ENCODE measurements around the gene TUBB4A. TPM values are rescaled to one million over a fixed set of nuclear protein-coding genes. Genes with fewer than 3 reads are reported as not detected.

Gene TUBB4A
- total and polyA plus RNA-seq, 9 of the 15 experiments (the other 6 are each of a cell fraction or from before 2014, with no cell fraction given): 0.14 to 7.0 (median 0.75) TPM

DNA sequence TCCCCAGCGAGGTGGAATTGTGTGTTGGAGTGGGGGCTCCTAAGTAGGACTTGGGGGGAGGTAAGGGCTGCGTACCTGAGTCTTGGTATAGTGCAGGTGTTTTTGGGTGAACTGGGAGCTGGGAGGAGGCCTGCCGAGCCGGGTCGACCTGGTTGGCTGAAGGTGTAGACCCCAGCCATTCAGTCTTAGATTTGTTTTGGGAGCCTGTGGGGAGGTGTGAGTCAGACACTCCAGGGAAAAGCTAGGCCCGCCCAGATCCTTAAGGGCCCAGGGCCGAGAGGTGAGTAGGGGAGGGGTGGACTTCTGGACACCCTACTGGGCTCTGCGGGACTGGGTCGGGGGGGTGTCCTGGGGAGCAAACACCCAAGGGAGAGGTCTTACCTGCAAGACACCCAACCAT is 37.1 kb downstream of the TUBB4A start (continued):
- TF ChIP-seq, protein P1, sequence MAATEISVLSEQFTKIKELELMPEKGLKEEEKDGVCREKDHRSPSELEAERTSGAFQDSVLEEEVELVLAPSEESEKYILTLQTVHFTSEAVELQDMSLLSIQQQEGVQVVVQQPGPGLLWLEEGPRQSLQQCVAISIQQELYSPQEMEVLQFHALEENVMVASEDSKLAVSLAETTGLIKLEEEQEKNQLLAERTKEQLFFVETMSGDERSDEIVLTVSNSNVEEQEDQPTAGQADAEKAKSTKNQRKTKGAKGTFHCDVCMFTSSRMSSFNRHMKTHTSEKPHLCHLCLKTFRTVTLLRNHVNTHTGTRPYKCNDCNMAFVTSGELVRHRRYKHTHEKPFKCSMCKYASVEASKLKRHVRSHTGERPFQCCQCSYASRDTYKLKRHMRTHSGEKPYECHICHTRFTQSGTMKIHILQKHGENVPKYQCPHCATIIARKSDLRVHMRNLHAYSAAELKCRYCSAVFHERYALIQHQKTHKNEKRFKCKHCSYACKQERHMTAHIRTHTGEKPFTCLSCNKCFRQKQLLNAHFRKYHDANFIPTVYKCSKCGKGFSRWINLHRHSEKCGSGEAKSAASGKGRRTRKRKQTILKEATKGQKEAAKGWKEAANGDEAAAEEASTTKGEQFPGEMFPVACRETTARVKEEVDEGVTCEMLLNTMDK (IDR thresholded peaks at IDR 0.05; ENCODE audit: borderline replicate concordance, insufficient read depth, low read depth, low read length, poor library complexity, severe bottlenecking): no peak
- TF ChIP-seq TBP (optimal IDR thresholded peaks at IDR 0.05; ENCODE audit: low read depth, low read length) (no peak), ZNF146 (CRISPR knock-in tag; IDR thresholded peaks at IDR 0.05; ENCODE audit: unreplicated experiment) (no peak), FOS (IDR thresholded peaks at IDR 0.05; ENCODE audit: extremely low read depth, insufficient read length) (no peak), CREM (IDR thresholded peaks at IDR 0.05; ENCODE audit: low read depth) (no peak)

DNA sequence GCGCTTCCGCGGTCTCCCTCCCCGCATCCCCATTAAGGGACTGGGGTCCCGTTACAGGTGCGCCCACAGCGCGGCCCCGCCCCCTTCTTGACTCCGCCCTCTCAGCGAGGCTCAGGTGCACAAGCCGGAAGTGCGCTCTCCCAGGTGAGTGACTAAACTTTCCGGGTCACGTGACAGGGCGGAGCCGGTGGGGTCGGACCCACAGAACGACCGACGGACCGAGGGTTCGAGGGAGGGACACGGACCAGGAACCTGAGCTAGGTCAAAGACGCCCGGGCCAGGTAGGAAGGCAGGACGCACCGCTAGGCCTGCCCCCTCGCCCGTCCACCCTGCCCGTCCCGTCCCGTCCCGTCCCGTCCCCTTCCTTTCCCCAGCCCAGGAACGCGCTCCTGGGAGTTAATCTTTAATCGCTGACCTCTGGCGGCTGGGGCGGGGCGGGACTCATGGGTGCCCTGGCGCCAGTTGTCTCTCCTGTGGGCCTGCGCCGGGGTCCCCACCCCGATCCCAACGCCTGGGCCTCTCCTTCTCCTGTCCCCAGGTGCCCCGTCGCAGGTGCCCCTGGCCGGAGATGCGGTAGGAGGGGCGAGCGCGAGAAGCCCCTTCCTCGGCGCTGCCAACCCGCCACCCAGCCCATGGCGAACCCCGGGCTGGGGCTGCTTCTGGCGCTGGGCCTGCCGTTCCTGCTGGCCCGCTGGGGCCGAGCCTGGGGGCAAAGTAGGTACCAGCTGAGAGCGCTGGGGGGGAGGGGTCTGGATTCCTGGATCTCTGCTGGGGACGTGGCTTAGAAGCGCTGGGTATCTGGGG is 37.8 kb downstream of the TUBB4A start, which contains the start of gene CRB3:
CRB3 (plus strand) TSS at position 202 of the 804 bp plus-strand sequence; CDS start at position 633, 431 bp downstream.
- no peak within 1 kb of the TSS for H2AFZ ChIP-seq (ENCODE audit: low read depth, low read length)
- 28% methylated on average over 29 of the region's 65 CpGs for WGBS (ENCODE audit: insufficient coverage, low coverage, missing lambda C conversion rate)
- H3K79me2 ChIP-seq (ENCODE audit: control insufficient read depth, insufficient read depth, low read length): 0 out of 3 replicates have a peak, but pooled peaks cover 3% of the 10 kb centered on the region
- FAIRE-seq: no peak
- no peak within 1 kb of the TSS for H3K27ac ChIP-seq (ENCODE audit: extremely low read depth, low read depth, low read length)
- peak within 1 kb of the TSS in 1 of 2 experiments; percentile 53; a peak in 2 of 4 replicates for H3K9ac ChIP-seq (ENCODE audit: insufficient read depth in 1 of 2, low read depth in 2 of 2, low read length in 2 of 2)
- H3K4me3 ChIP-seq: no peak within 1 kb of the TSS
- no peak for DNase-seq (ENCODE audit: extremely low read depth in 1 of 4, low spot score in 3 of 4)
- POLR2A ChIA-PET: no interaction called here
- no peaks in the 10 kb centered on the region for H4K20me1 ChIP-seq (replicated peaks; ENCODE audit: control insufficient read depth, insufficient read depth, low read length)
- no peaks in the 10 kb centered on the region for H3K9me3 ChIP-seq (replicated peaks; ENCODE audit: control insufficient read depth, insufficient read depth, low read depth, low read length)
- intact Hi-C loops (cut with micrococcal nuclease): no loop called here
- no peaks in the 10 kb centered on the region for H3K9me1 ChIP-seq (ENCODE audit: control insufficient read depth, insufficient read depth, low read length)
- no peak for ATAC-seq
- CTCF ChIA-PET (ENCODE audit: low intra/inter-chr PET ratio): no interaction called here
- H3K4me2 ChIP-seq (ENCODE audit: insufficient read depth, low read length): no peak within 1 kb of the TSS
- BruUV-seq (replicated peaks): no TSS peak
- in situ Hi-C loops (cut with MboI): no loop called here
- H3K4me1 ChIP-seq (replicated peaks in 1 of 2; ENCODE audit: control insufficient read depth in 2 of 2, insufficient read depth in 2 of 2, low read length in 2 of 2): peaks cover 3 to 38% of the 10 kb centered on the region in 2 experiments; a peak in 3 of 5 replicates
- H3K27me3 ChIP-seq (ENCODE audit: control insufficient read depth in 2 of 2, insufficient read depth in 2 of 2, low read length in 2 of 2): peaks cover 8 to 21% of the 10 kb centered on the region in 2 experiments
- H3K36me3 ChIP-seq (ENCODE audit: control insufficient read depth, insufficient read depth, low read length): no peaks in the 10 kb centered on the region
- TF ChIP-seq BRD9 (IDR thresholded peaks at IDR 0.05; ENCODE audit: low read depth, partially characterized antibody) (no peak), RFX7 (CRISPR knock-in tag; IDR thresholded peaks at IDR 0.05) (no peak), ZEB2 (IDR thresholded peaks at IDR 0.05) (peak; percentile 74), ZNF644 (tag; IDR thresholded peaks at IDR 0.05; ENCODE audit: low read depth) (no peak)
- TF ChIP-seq, protein P2, sequence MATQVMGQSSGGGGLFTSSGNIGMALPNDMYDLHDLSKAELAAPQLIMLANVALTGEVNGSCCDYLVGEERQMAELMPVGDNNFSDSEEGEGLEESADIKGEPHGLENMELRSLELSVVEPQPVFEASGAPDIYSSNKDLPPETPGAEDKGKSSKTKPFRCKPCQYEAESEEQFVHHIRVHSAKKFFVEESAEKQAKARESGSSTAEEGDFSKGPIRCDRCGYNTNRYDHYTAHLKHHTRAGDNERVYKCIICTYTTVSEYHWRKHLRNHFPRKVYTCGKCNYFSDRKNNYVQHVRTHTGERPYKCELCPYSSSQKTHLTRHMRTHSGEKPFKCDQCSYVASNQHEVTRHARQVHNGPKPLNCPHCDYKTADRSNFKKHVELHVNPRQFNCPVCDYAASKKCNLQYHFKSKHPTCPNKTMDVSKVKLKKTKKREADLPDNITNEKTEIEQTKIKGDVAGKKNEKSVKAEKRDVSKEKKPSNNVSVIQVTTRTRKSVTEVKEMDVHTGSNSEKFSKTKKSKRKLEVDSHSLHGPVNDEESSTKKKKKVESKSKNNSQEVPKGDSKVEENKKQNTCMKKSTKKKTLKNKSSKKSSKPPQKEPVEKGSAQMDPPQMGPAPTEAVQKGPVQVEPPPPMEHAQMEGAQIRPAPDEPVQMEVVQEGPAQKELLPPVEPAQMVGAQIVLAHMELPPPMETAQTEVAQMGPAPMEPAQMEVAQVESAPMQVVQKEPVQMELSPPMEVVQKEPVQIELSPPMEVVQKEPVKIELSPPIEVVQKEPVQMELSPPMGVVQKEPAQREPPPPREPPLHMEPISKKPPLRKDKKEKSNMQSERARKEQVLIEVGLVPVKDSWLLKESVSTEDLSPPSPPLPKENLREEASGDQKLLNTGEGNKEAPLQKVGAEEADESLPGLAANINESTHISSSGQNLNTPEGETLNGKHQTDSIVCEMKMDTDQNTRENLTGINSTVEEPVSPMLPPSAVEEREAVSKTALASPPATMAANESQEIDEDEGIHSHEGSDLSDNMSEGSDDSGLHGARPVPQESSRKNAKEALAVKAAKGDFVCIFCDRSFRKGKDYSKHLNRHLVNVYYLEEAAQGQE (IDR thresholded peaks at IDR 0.05; ENCODE audit: borderline replicate concordance): 0 out of 2 replicates have a peak, but pooled peaks have one; percentile 18
- TF ChIP-seq, protein P2 (CRISPR knock-in tag; IDR thresholded peaks at IDR 0.05; ENCODE audit: low read depth): no peak
